SKM-1 treated with dmso at 0.1 percent for 144 hours (cell line): ENCODE results near the gene RPS23.

Source experiments
- DNase-seq: peaks from one replicate; lab custom pipeline; 2025; ENCODE audit not compliant: unreplicated experiment; lab: John Stamatoyannopoulos, UW

Gene RPS23

GRCh38 chr5:82246960-82247574 is 31.1 kb downstream of the RPS23 start:
- no peak for DNase-seq

- no peak for DNase-seq
Measured at GRCh38 chr5:82244854-82245635, 33.1 kb downstream of the RPS23 start.

- no peak for DNase-seq
Measured at GRCh38 chr5:82244151-82244550, 34.0 kb downstream of the RPS23 start.

DNA sequence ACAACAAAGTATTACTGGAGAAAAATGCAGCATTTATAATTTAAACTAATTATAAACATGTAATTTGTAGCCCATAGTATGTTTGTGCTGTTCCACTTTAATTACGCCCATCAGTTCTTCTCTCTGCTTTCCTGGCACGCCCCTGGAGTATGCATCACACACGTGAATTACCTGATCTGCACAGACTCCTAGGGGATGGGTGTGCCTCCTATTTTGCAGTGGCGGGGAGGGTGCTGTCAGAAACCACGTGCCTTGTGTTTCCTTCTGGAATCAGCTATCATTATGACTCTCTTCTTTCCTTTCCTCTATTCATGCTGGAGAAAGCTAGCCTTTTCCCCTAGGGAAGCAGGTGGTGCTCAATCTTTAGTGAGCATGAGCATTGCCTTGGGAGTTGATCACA is 43.3 kb downstream of the RPS23 start:
- no peak for DNase-seq

- peak; percentile 52 for DNase-seq
Measured at GRCh38 chr5:82225525-82226172, 52.5 kb downstream of the RPS23 start.
